GM10248 (cell line): ENCODE results near the gene RBM47.
"Not testable (repeated sequence)": the region's sequence is repeated elsewhere in the genome, so short reads cannot be mapped to it uniquely, and the experiment has no call there.

Experiments used
- CTCF ChIA-PET: fragments of 300-600 bp; sonication (Branson Sonifier 250); formaldehyde crosslinking; extraction: SDS; loops from one replicate; lab custom pipeline; 2021; ENCODE audit warnings: antibody characterized with exemption; lab: Yijun Ruan, JAX
- POLR2A ChIA-PET: fragments of 350-650 bp; sonication (Branson Sonifier 250); formaldehyde crosslinking; extraction: SDS; loops from one replicate; lab custom pipeline; 2020; ENCODE audit warnings: antibody characterized with exemption; lab: Yijun Ruan, JAX
- DNase-seq: peaks from one replicate; pipeline ENCODE4 v3.0.0; 2012; ENCODE audit errors: extremely low spot score
- CTCF ChIP-seq: IDR thresholded peaks from 2 replicates; pipeline ENCODE4 v1.5.1; 2012; ENCODE audit warnings: mild to moderate bottlenecking, low read depth; ENCODE audit errors: extremely low read depth, missing control alignments, control extremely low read depth

The RBM47 gene

DNA sequence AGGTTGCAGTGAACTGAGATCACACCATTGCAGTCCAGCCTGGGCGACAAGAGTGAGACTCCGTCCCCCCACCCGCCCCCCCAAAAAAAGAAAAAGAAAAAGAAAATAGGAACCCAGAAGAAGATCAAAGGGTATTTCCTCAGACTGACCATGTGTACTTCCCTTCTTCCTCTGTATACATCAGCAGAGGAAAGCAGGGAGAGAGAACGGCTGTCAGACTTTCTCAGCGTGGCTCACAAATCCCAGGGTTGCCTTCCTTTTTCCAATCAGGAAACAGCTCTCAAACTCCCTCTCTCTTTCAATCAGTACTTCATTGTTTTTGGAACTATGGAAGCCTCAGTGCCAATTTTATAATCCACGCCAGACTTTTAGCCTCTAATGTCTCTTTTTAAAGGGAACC, 235.4 kb downstream of the RBM47 start:
- no peak for TF ChIP-seq CTCF
- ChIA-PET CTCF (no interaction called here), POLR2A (no interaction called here)
- DNase-seq, result no peak

DNA sequence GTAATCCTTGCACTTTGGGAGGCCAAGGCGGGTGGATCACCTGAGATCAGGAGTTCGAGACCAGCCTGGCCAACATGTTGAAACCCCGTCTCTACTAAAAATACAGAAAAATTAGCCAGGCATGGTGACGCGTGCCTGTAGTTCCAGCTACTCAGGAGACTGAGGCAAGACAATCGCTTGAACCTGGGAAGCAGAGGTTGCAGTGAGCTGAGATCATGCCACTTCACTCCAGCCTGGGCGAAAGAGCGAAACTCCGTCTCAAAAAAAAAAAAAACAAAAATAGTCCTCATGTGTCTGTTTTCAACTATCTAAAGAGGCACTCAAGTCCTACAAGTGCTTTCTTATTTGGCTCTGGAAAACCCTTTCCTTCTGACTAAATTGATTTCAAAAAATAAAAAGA, 237.4 kb downstream of the RBM47 start:
- POLR2A ChIA-PET, DNase-seq: not testable (repeated sequence)
- CTCF ChIA-PET, result interaction anchor here (0.7 kb wide), 1 partner anchor 367 kb away, joined by 3 read pairs; no protein-coding TSS in a partner anchor

- ChIA-PET CTCF (interaction anchor here (0.9 to 1.0 kb wide), 2 partner anchors 19 to 48 kb away, joined by 3 read pairs; no protein-coding TSS in a partner anchor), POLR2A (no interaction called here)
- TF ChIP-seq CTCF, result no peak
- DNase-seq, result no peak
Measured at GRCh38 chr4:40389986-40390385, 239.7 kb downstream of the RBM47 start.

- no peak for DNase-seq
- POLR2A ChIA-PET, result no interaction called here
- CTCF ChIA-PET, result interaction anchor here (1.2 to 1.6 kb wide), 2 partner anchors 10 kb away, joined by 3 to 4 read pairs; no protein-coding TSS in a partner anchor
- TF ChIP-seq CTCF, result no peak
Measured at GRCh38 chr4:40388239-40388638, 241.4 kb downstream of the RBM47 start.

DNA sequence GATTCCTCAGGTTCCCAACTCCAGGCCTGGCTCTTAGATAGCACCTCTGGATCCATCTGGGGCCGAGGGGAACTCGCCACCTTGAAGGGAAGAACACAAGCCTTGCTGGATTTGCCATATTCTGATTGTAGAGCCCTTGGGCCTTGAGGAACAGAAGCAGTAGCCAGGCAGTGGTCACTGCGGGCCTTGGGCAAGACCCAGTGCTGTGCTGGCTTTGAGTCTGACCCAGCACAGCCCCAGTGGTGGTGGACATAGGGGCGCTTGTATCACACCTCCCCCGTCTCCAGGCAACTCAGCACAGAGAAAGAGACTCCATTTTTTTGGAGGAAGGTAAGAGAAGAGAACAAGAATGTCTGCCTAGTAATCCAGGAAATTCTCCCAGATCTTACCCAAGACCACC, 249.0 kb downstream of the RBM47 start:
- TF ChIP-seq CTCF, result no peak
- POLR2A ChIA-PET, result no interaction called here
- DNase-seq, result no peak
- CTCF ChIA-PET, result interaction anchor here (2.3 kb wide), 1 partner anchor 10 kb away, joined by 7 read pairs; no protein-coding TSS in a partner anchor

DNA sequence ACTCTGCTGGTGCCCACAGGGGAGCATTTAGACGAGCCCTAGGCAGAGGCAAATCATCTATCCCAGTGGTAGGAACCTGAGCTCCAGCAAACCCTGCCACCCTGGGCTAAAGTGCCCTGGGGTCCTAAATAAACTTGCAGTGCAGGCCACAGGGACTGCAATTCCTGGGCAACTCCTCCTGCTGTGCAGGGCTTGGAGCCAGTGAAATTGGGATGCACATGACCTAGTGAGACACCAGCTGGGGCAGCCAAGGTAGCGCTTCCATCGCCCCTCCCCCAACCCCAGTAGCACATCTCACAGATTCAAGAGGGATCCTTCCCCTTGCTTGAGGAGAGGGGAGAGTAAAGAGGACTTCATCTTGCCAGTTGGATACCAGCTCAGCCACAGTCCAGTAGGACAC, 250.4 kb downstream of the RBM47 start:
- ChIA-PET POLR2A (no interaction called here), CTCF (interaction anchor here (1.1 to 2.3 kb wide), 3 partner anchors 9 to 12 kb away, joined by 4 to 7 read pairs (median 4); no protein-coding TSS in a partner anchor)
- no peak for TF ChIP-seq CTCF
- DNase-seq, result no peak

DNA sequence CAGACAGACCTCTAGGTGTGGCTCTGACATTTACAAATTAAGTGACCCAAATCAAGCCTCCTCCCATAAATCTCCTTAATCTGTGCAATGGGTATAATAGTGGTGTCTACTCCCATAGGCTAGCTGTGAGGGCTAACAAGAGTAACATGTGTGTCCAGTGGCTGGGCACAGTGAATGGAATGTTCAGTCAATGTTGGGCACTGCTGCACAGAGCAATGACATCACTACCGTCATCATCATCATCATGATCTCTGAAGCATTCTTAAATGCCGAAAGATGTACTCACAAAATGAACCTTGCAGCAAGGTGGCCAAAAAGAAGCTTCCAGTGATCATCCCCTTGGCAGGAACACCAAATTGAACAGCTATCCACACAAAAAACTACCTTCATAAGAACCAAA, 251.0 kb downstream of the RBM47 start:
- POLR2A ChIA-PET, result no interaction called here
- CTCF ChIA-PET, result interaction anchor here (0.8 to 2.3 kb wide), 5 partner anchors 9 to 53 kb away, joined by 3 to 7 read pairs (median 4); no protein-coding TSS in a partner anchor
- no peak for TF ChIP-seq CTCF
- no peak for DNase-seq
